ENCODE measurements around the gene PTCD1.

The PTCD1 gene, protein sequence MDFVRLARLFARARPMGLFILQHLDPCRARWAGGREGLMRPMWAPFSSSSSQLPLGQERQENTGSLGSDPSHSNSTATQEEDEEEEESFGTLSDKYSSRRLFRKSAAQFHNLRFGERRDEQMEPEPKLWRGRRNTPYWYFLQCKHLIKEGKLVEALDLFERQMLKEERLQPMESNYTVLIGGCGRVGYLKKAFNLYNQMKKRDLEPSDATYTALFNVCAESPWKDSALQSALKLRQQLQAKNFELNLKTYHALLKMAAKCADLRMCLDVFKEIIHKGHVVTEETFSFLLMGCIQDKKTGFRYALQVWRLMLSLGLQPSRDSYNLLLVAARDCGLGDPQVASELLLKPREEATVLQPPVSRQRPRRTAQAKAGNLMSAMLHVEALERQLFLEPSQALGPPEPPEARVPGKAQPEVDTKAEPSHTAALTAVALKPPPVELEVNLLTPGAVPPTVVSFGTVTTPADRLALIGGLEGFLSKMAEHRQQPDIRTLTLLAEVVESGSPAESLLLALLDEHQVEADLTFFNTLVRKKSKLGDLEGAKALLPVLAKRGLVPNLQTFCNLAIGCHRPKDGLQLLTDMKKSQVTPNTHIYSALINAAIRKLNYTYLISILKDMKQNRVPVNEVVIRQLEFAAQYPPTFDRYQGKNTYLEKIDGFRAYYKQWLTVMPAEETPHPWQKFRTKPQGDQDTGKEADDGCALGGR

DNA sequence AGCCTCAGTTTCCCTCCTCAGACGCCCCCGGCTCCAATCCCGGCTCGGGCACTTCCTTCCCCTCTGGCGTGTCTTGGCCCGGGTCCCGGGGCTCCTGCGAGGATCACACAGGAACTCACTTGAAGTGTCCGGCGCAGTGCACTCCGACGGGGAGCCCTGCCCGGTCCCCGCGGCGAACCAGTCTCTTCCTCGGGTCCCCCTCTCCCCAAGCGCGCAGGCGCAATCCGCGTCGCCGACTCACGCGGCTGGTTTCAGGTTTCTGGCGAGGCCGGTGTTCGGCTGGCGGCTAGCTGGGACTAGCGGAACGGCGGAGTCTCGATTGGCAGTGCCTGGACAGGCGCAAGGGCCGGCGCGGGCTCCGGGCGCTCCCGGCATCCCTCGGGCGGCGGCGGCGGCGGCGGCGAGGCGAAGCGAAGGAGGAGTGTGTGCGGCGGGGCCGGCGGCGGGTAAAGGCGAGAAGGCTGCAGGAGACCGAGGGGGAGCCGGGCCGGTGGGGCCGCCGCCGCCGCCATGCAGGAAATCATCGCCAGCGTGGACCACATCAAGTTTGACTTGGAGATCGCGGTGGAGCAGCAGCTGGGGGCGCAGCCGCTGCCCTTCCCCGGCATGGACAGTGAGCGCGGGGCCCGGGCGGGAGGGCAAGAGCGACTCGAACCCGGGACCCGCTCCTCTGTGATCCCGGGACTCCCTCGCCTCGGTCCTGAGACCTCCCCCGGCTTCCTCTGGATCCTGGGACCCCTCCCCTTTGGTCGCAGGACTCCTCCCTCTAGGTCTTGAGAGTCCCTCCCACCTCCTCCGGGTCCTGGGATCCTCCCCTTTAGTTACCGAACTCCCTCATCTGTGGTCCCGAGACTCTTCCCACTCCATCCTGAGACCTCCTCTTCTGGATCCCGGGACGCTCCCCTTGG lies at the start of gene PTCD1, which contains the start of gene CPSF4:
PTCD1 (minus strand) TSS at position 226 of the 908 bp plus-strand sequence. CDS start 3,556 bp downstream, outside the sequence.
CPSF4 (plus strand) TSS at position 371 of the 908 bp plus-strand sequence; CDS start at position 511, 140 bp downstream.
- DNase-seq: peak; percentile 96

DNA sequence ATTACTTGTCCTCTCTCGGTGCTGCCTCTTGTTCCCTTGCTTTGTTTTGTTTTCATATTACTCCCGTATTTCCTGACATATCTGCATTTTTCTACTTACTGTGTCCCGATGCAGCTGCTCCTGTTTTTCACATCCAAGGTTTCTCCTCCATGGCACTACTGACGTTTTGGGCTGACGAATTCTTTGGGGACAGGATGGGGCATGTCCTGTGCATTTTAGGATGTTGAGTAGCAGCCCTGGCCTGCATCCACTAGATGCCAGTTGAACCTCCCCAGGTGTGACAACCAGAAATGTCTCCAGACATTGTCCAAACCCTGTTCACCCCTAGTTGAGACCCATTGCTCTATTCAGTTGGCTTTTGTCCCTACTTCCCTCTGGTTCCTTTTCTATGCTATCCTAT lies 46.5 kb upstream of the PTCD1 start:
- no peak for DNase-seq

GRCh38 chr7:99478464-99479440 lies 40.2 kb upstream of the PTCD1 start:
- DNase-seq: no peak

- no peak for DNase-seq
These were observed 37.5 kb upstream of the PTCD1 start for GRCh38 chr7:99476107-99476506.

- peak; percentile 54 for DNase-seq
These were observed 34.7 kb upstream of the PTCD1 start for GRCh38 chr7:99473315-99473596.

- DNase-seq: peak; percentile 94
These were observed 34.1 kb upstream of the PTCD1 start, which contains the start of gene ZNF789 for GRCh38 chr7:99472561-99473314. ZNF789 (plus strand) TSS chr7:99472890; CDS start chr7:99476457, 3,567 bp downstream.

DNA sequence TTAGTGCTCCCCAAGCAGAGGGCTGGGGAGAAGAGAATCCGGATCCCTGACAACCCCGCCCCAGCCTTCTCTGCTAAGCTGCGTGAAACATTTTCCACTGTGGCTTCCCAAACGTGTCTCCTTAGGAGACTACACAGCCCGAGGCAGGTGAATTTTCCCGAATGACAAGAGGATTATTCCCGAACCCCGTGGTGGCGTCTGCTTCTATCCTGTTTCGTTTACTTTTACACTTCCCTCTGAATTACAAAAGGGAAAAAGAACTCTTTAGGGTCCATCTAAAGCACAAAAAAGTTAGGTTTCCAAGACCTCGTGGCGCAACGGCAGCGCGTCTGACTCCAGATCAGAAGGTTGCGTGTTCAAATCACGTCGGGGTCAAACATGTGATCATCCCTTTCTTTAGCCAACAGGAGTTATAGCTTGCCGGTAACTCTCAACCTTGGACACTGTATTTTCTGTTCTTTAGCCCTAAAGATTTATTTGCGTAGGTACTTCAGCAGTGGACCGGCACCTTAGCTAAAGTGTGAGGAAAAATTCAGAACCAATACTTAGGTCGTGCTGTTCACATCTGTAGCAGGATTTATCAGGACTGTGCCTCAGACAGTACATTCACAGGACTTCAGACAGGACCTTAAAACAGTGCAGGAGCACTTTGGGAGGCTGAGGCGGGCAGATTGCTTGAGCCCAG lies 30.9 kb upstream of the PTCD1 start:
- DNase-seq: no peak

- DNase-seq: no peak
These were observed 29.8 kb upstream of the PTCD1 start for GRCh38 chr7:99468336-99468918.

DNA sequence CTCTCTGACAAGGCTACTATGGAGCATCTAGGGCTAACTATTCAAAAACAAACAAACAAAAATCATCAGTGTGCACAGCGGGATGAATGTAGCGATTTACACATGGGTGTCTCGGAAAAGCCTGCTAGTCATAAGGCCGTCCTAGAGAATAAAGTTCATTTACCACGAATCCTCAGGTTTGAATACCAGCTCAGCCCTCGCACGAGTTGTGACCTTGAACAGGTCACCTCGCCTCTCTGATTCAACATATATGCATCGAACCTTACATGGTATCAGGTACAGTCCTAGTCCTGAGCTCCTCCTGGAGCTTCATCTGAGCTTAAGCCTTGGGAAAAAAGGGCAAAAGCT lies 26.8 kb upstream of the PTCD1 start:
- DNase-seq: no peak

DNA sequence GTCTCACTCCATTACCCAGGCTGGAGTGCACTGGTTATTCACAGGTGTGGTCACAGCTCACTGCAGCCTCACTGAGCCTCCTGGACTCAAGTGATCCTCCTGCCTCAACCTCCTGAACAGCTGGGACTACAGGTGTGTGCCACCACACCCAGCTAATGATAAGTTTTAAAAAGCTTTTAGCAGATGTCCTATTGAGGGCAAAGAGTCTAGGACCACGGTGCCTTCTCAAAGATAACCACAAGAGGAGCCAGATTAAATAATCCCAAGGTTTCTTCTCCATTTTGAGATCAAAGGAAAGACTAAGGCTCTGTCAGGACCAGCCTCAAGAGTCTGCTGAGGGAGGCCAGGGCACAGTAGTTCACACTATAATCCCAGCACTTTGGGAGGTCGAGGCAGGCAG lies 22.6 kb upstream of the PTCD1 start:
- no peak for DNase-seq

DNA sequence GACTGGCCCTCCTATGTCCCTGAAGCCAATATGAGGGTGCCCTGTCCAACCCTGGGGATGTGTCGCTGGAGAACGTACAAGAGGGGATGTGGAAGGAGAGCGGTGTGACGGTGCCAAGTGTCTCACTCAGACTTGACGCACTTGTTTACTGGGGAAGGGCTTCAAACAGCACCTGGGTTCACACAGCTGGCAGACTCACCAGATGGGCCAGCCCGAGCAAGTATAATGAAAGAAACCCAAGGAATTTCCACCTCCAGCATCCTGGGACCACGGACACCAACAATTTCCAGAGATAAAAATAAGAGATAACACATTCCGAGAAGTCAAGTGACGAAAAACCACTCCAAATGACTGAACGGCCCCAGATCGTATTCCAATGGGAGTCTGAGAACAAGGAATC lies 22.1 kb upstream of the PTCD1 start:
- no peak for DNase-seq

- DNase-seq: no peak
These were observed 20.5 kb upstream of the PTCD1 start for GRCh38 chr7:99459087-99459486.

DNA sequence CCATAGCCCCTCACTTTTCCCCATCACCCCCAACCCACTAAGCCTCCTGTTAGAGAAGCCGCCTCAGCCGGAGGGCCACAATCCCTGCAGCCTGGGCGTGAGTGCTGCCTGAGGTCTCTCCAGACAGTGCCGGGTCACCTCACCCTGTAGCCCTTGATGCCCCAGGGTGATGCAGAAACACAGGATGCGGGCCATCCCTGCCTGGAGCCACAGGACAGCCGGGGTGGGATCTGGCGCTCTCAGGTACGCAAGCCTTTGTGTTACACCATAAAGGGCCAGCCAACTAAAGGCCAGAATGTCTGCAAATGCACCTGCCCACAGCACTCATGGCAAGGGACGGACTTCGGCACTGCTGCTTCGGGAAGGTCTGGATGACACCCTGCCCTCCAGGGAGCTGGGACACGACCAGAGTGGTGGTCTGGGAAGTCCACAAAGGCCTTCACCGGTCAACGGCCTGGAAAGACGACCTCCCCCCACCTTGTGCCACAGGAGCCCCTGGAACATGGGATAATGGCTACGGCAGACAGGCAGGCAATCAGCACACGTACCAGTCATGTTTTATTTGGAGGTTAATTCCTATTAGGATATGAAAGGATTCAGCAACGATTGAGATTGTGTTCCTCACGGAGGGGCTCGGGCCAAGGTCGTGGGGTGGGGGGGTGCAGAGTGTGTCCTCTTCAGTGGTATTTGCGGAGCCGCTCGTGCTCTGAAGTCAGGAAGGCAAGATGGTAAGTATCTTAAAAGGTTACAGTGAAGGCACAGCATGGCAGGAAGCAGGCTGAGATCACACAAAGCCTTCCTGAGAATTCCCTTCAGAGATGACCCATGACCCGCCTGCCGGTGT lies 19.3 kb upstream of the PTCD1 start:
- no peak for DNase-seq

GRCh38 chr7:99457050-99457649 lies 18.6 kb upstream of the PTCD1 start:
- DNase-seq: no peak

- DNase-seq: no peak
These were observed 17.7 kb upstream of the PTCD1 start for GRCh38 chr7:99456288-99456687.

DNA sequence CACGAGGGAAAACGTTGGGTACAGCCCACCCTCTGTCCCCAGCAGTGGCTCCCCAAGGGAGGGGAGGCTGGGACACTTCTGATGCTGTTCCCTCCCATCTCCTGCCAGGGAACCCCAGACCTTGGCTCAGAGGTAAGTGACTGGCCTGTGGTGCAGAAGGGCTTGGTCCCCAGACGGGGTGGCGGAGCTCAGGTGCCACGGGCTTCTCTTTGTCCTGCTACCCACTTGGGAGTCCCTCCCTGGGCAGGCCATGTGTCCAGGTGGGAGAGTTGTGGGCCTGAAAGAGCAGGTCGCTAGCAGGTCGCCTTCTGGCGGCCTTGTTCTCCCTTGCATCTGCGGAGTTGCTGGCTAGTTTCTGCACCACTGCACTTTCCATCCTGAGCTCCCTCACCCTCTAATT lies 17.3 kb upstream of the PTCD1 start:
- DNase-seq: no peak

DNA sequence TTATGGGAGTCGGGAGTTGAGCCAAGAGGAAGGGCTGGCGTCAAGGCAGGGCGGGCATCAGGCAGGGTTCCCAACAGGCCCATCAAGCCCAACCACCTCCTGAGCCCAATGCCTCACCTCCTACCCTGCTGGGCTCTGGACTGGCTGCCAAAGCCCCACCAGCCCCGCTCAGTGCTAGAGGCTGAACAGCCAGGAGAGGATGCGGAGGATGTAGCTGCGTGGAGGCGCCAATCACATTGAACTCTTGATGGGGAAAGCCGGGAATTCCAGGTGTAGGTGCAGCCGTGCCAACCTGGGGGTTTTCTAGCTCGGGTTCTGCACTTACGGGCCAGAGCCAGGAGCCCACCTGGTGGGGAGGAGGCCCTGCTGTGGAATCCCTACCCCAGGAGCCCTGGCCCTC lies 14.5 kb upstream of the PTCD1 start:
- no peak for DNase-seq

GRCh38 chr7:99452541-99452940 lies 13.9 kb upstream of the PTCD1 start:
- no peak for DNase-seq

DNA sequence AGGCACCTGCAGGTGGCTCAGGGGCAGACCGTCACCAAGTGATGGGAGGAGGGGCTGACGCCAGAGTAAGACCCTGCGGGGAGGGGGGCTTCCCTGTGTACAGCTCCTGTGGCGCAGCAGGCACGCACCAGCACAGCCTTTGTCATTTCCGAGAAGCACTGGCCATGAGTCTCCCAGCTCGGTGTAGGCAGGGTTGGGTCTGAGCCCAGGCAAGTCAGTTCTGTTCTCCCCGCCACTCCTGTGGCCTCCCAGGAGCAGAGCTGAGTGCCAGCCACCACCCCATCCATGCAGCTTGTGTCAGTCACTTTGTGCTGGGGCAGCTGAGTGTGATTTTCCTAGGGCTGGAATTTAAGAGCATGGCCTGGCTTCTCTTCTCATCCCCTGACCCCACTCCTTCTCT lies 13.3 kb upstream of the PTCD1 start:
- no peak for DNase-seq
